GM12864 (cell line): Measurements from ENCODE around the gene ZNF318.
"Not testable (repeated sequence)": the region's sequence is repeated elsewhere in the genome, so short reads cannot be mapped to it uniquely, and the experiment has no call there.

Experiments
- DNase-seq: peaks from one replicate; pipeline ENCODE4 v3.0.0-alpha.2; 2011; ENCODE audit warnings: low read depth
- H3K4me3 ChIP-seq: 2 replicates; pipeline ENCODE4 v1.5.1; 2011; ENCODE audit warnings: mild to moderate bottlenecking, low read depth, low read length, control low read depth
- TF ChIP-seq, protein P1 (sequence below): IDR thresholded peaks from 2 replicates; pipeline ENCODE4 v1.5.1; 2011; ENCODE audit warnings: low read depth, mild to moderate bottlenecking, moderate library complexity, low read length, control low read depth, inconsistent platforms; ENCODE audit errors: missing control alignments

The ZNF318 gene

GRCh38 chr6:43304361-43304760 is 65.1 kb downstream of the ZNF318 start:
- DNase-seq: no peak
- TF ChIP-seq, protein P1, sequence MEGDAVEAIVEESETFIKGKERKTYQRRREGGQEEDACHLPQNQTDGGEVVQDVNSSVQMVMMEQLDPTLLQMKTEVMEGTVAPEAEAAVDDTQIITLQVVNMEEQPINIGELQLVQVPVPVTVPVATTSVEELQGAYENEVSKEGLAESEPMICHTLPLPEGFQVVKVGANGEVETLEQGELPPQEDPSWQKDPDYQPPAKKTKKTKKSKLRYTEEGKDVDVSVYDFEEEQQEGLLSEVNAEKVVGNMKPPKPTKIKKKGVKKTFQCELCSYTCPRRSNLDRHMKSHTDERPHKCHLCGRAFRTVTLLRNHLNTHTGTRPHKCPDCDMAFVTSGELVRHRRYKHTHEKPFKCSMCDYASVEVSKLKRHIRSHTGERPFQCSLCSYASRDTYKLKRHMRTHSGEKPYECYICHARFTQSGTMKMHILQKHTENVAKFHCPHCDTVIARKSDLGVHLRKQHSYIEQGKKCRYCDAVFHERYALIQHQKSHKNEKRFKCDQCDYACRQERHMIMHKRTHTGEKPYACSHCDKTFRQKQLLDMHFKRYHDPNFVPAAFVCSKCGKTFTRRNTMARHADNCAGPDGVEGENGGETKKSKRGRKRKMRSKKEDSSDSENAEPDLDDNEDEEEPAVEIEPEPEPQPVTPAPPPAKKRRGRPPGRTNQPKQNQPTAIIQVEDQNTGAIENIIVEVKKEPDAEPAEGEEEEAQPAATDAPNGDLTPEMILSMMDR: no peak

GRCh38 chr6:43303751-43304331 is 65.6 kb downstream of the ZNF318 start:
- no peak for DNase-seq
- H3K4me3 ChIP-seq: no peak overlapping the region
- TF ChIP-seq, protein P1: no peak

More at GRCh38 chr6:43304361-43304760, 65.1 kb downstream of the ZNF318 start:
- no peak overlapping the region for H3K4me3 ChIP-seq

DNA sequence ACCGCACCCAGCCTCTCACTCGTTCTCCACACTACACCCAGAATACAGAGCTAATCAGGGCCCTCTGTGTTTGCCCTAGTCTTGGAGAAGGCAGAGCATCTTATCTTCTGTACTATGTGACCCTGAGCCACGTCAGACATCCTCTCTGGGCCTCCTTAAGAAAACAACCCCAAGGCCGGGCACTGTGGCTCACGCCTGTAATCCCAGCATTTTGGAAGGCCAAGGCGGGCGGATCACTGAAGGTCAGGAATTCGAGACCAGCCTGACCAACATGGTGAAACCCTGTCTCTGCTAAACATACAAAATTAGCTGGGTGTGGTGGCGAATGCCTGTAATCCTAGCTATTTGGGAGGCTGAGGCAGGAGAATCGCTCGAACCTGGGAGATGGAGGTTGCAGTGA is 66.4 kb downstream of the ZNF318 start:
- H3K4me3 ChIP-seq, DNase-seq: not testable (repeated sequence)

- no peak for DNase-seq
- TF ChIP-seq, protein P1: no peak
- no peak overlapping the region for H3K4me3 ChIP-seq
These were observed 67.3 kb downstream of the ZNF318 start for GRCh38 chr6:43302126-43302525.

GRCh38 chr6:43301081-43301870 is 68.2 kb downstream of the ZNF318 start:
- no peak overlapping the region for H3K4me3 ChIP-seq
- no peak for DNase-seq
- TF ChIP-seq, protein P1: no peak

GRCh38 chr6:43299338-43300293 is 69.8 kb downstream of the ZNF318 start:
- DNase-seq: no peak
- H3K4me3 ChIP-seq: no peak overlapping the region
- TF ChIP-seq, protein P1: no peak
